CD4-positive, alpha-beta memory T cell (primary cell): Measurements from ENCODE around the gene CXXC5. TPM values are rescaled to one million over a fixed set of nuclear protein-coding genes. Genes with fewer than 3 reads are reported as not detected.
A peak's percentile ranks its signal among the peaks of the same experiment; 100 is the strongest.

ENCODE experiments used
- CTCF ChIA-PET: fragments of 350-600 bp; sonication (Branson Sonifier 250); formaldehyde crosslinking; loops from one replicate; lab custom pipeline; 2021; ENCODE audit warnings: inconsistent platforms; ENCODE audit not compliant: partially characterized antibody; lab: Charles Lee
- POLR2A ChIA-PET: fragments of 350-600 bp; sonication (Branson Sonifier 250); formaldehyde crosslinking; loops from one replicate; lab custom pipeline; 2021; ENCODE audit not compliant: partially characterized antibody; lab: Charles Lee
- DNase-seq, 5 donors: peaks; one replicate each; pipeline versions ENCODE4 v3.0.0 to v3.0.0-alpha.2; 2020 to 2022; ENCODE audit warnings: mixed read lengths in 1 of 5
- H3K27ac ChIP-seq: one replicate; pipeline ENCODE4 v1.7.0; 2013; ENCODE audit warnings: low read depth, low read length
- H3K27me3 ChIP-seq: 2 replicates; pipeline ENCODE4 v1.7.0; 2013; ENCODE audit warnings: mild to moderate bottlenecking, low read length, moderate library complexity; ENCODE audit not compliant: insufficient read depth
- H3K36me3 ChIP-seq: 2 replicates; pipeline ENCODE4 v1.7.0; 2013; ENCODE audit warnings: mild to moderate bottlenecking, low read length, moderate library complexity; ENCODE audit not compliant: insufficient read depth
- H3K4me1 ChIP-seq: 2 replicates; pipeline ENCODE4 v1.7.0; 2013; ENCODE audit warnings: mild to moderate bottlenecking, low read length, moderate library complexity; ENCODE audit not compliant: insufficient read depth
- H3K4me3 ChIP-seq, 2 donors: one replicate each; pipeline ENCODE4 v1.7.0; 2013; ENCODE audit warnings: low read length in 2 of 2, mild to moderate bottlenecking in 1 of 2
- H3K9me3 ChIP-seq, 2 donors: one replicate each; pipeline ENCODE4 v1.7.0; 2013; ENCODE audit warnings: low read length in 2 of 2, control low read depth in 1 of 2; ENCODE audit not compliant: control insufficient read depth in 1 of 2
- H3K27ac Mint-ChIP-seq, 7 donors: one replicate each; pipeline ENCODE4 v1.8.0; 2020 to 2021; ENCODE audit warnings: mixed read lengths in 7 of 7, mild to moderate bottlenecking in 6 of 7, inconsistent platforms in 3 of 7, moderate library complexity in 3 of 7
- H3K27me3 Mint-ChIP-seq, 2 donors: one replicate each; pipeline ENCODE4 v1.8.0; 2020 to 2021; ENCODE audit warnings: mixed read lengths in 2 of 2
- H3K36me3 Mint-ChIP-seq, 2 donors: one replicate each; pipeline ENCODE4 v1.8.0; 2020 to 2021; ENCODE audit warnings: mixed read lengths in 2 of 2, inconsistent platforms in 1 of 2, mild to moderate bottlenecking in 1 of 2
- H3K4me1 Mint-ChIP-seq, 4 donors: one replicate each; pipeline ENCODE4 v1.8.0; 2020 to 2021; ENCODE audit warnings: mixed read lengths in 4 of 4, mild to moderate bottlenecking in 1 of 4
- H3K4me3 Mint-ChIP-seq, 8 donors: one replicate each; pipeline ENCODE4 v1.8.0; 2020 to 2021; ENCODE audit warnings: mixed read lengths in 8 of 8, mild to moderate bottlenecking in 7 of 8, moderate library complexity in 6 of 8, inconsistent platforms in 3 of 8
- H3K9me3 Mint-ChIP-seq, 8 donors: one replicate each; pipeline ENCODE4 v1.8.0; 2020 to 2021; ENCODE audit warnings: mixed read lengths in 8 of 8, mild to moderate bottlenecking in 5 of 8, inconsistent platforms in 3 of 8, moderate library complexity in 1 of 8
- intact Hi-C: fragments of 100-400 bp; cut with micrococcal nuclease; formaldehyde crosslinking; loops from one replicate; pipeline ENCODE4 v1.15.1; 2023
- polyA plus RNA-seq, 2 donors: library from polyadenylated mRNA; unstranded; fragments of 300-500 nt; fragmentation: Illumina TruSeq; gene quantifications; one replicate each; pipeline ENCODE4 v1.2.3, GENCODE V29; 2021
- total RNA-seq, 2 experiments: library from RNA; stranded (reverse); gene quantifications; one replicate each; pipeline ENCODE4 v1.2.3, GENCODE V29; 2021

CXXC5 gene
- total and polyA plus RNA-seq, 4 experiments from 2014 or later, result 1.6 to 5.5 (median 3.1) TPM

DNA sequence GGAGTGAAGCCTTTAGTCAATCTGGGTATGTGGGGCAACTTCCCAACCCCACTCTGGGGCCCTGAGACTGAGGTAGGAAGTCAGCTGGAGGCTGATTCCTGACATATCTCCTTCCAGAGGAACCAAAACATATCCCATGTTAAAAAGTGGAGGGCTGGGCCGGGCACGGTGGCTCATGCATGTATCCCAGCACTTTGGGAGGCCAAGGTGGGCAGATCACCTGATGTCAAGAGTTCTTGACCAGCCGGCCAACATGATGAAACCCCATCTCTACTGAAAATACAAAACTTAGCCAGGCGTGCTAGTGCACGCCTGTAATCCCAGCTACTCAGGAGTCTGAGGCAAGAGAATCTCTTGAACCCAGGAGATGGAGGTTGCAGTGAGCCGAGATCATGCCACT, 44.0 kb downstream of the CXXC5 start:
- Histone ChIP-seq H3K4me1 (peaks cover 2% of the 10 kb centered on the region), H3K36me3 (no peaks in the 10 kb centered on the region), H3K27ac (no peak overlapping the region), H3K9me3 (no peaks in the 10 kb centered on the region), H3K27me3 (peaks cover 4% of the 10 kb centered on the region), H3K4me3 (no peak overlapping the region)
- H3K4me1 Mint-ChIP-seq, result peaks cover 0 to 5% (median 4%) of the 10 kb centered on the region in 4 donors
- DNase-seq, result no peak
- H3K27ac Mint-ChIP-seq, result no peak overlapping the region
- peaks cover 6 to 8% of the 10 kb centered on the region in 2 donors for H3K27me3 Mint-ChIP-seq
- no peaks in the 10 kb centered on the region for H3K36me3 Mint-ChIP-seq
- H3K9me3 Mint-ChIP-seq, result no peaks in the 10 kb centered on the region
- H3K4me3 Mint-ChIP-seq, result no peak overlapping the region
- POLR2A ChIA-PET, result no interaction called here
- CTCF ChIA-PET, result interaction anchor here (2.6 to 8.6 kb wide), 2 partner anchors 57 to 65 kb away, joined by 6 to 99 read pairs; no protein-coding TSS in a partner anchor
- intact Hi-C loops, result no loop called here

DNA sequence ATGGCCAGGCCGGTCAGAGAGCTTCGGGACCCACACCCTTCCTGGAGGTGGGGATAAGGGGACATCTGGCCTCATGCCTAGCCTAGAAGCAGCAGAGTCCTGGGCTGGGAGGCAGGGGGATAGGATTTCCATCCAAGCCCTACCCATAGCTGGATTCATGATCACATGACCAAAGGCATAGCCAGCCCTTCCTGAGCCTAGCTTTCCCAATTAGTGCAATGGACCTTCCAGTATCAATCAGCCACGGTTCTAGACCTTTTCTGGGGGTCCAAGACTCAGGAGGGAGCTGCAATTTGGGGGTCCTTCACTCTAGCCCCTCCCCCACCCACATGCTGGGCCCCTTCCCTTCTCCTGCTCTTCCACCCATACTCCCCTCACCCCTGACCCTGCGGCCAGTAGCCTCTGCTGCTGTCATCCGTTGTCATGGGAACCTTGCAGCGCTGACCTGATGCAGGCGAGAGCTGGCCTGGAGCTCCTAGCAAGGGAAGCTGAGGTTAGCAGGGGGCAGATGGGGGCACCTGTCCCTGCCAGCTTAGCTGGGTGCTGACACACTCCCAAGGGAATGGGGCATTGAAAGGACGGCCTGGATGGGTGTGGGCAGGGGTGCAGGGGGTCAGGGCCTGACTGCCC, 44.6 kb downstream of the CXXC5 start:
- H3K27ac Mint-ChIP-seq, result no peak overlapping the region
- H3K36me3 Mint-ChIP-seq, result no peaks in the 10 kb centered on the region
- peaks cover 8% of the 10 kb centered on the region for H3K4me1 ChIP-seq
- H3K4me3 Mint-ChIP-seq, result no peak overlapping the region
- peaks cover 0 to 9% (median 5%) of the 10 kb centered on the region in 4 donors for H3K4me1 Mint-ChIP-seq
- ChIA-PET CTCF (interaction anchor here (8.6 kb wide), 1 partner anchor 58 kb away, joined by 99 read pairs; no protein-coding TSS in a partner anchor), POLR2A (no interaction called here)
- DNase-seq, result no peak
- no peaks in the 10 kb centered on the region for H3K9me3 ChIP-seq
- H3K27me3 Mint-ChIP-seq, result peaks cover 6 to 8% of the 10 kb centered on the region in 2 donors
- H3K27me3 ChIP-seq, result peaks cover 4% of the 10 kb centered on the region
- H3K4me3 ChIP-seq, result no peak overlapping the region
- H3K36me3 ChIP-seq, result no peaks in the 10 kb centered on the region
- H3K9me3 Mint-ChIP-seq, result no peaks in the 10 kb centered on the region
- intact Hi-C loops, result no loop called here
- H3K27ac ChIP-seq, result no peak overlapping the region

DNA sequence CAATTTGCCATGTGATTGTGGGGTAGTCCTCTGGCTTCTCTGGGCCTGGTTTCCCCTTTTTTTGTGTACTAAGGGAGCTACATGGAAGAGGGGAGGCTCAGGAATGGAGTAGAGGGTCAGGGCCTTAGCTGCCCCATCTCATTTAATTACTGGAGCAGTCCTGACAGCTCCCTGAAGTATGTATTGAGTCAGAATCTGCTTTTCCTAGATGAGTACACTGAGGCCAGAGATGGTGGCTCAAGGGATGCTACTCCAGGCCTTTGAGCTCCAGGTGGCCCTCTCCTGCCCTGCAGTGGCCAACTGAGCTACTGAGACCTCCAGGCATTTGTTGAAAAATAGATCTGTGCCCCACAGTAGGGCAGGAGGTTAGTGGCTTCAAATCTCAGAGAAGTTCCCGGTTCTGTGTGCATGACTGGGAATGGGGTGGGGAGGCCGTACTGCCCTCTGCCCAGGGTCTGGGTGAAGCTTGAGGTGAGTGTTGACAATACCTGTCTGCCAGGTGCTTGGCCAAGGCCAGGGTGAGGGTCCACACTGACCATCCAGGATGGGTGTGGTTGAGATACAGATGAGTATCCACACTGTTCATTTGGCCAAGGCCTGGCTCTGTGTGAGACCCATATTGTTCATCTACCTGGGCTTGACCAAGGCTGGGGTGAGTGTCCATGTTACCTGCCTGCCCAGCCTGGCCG, 45.7 kb downstream of the CXXC5 start:
- no peak overlapping the region for H3K27ac Mint-ChIP-seq

DNA sequence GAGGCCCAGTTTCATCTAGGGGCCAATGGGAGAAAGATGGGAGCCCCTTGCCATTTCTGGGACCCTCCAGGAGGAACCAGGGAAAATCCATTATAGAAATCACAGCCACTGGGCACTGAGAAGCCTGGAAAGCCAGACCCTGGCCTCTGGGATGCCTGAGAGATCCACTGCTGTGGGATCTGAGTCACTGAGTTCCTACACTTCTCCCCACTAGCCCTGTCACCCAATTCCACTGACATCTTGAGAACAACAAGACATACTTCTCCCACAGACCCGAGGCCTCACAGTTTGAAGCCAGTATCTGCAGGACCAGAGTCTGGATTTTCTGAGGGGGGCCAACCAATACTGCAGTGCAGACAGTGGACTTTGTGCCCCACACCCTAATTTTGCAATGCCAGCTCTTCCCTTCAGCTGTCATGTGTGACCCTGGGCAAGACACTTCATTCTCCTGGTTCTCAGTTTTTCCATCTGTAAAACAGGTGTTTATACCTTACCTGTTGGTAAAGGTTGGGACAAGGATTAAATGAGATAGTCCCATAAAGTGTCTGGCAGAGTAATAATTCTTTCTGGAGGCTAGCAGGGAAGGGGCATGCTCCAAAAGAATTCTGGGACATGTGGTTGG, 46.5 kb downstream of the CXXC5 start:
- ChIA-PET POLR2A (no interaction called here), CTCF (interaction anchor here (8.6 kb wide), 1 partner anchor 59 kb away, joined by 99 read pairs; no protein-coding TSS in a partner anchor)
- H3K27me3 ChIP-seq, result peaks cover 4% of the 10 kb centered on the region
- no peak for DNase-seq
- Mint-ChIP-seq H3K9me3 (no peaks in the 10 kb centered on the region), H3K36me3 (no peaks in the 10 kb centered on the region), H3K27ac (no peak overlapping the region), H3K27me3 (peaks cover 12 to 14% of the 10 kb centered on the region in 2 donors), H3K4me1 (peaks cover 2 to 22% (median 9%) of the 10 kb centered on the region in 4 donors), H3K4me3 (no peak overlapping the region)
- intact Hi-C loops, result no loop called here
- H3K9me3 ChIP-seq, result no peaks in the 10 kb centered on the region
- H3K36me3 ChIP-seq, result no peaks in the 10 kb centered on the region
- H3K4me3 ChIP-seq, result no peak overlapping the region
- H3K4me1 ChIP-seq, result peaks cover 8% of the 10 kb centered on the region
- H3K27ac ChIP-seq, result no peak overlapping the region

More for the DNA sequence above, 45.7 kb downstream of the CXXC5 start:
- Mint-ChIP-seq H3K4me3 (no peak overlapping the region), H3K4me1 (peaks cover 2 to 17% (median 9%) of the 10 kb centered on the region in 4 donors), H3K27me3 (peaks cover 11 to 12% of the 10 kb centered on the region in 2 donors), H3K36me3 (no peaks in the 10 kb centered on the region), H3K9me3 (no peaks in the 10 kb centered on the region)
- no peaks in the 10 kb centered on the region for H3K36me3 ChIP-seq
- peaks cover 4% of the 10 kb centered on the region for H3K27me3 ChIP-seq
- POLR2A ChIA-PET, result no interaction called here
- no peak overlapping the region for H3K27ac ChIP-seq
- H3K4me3 ChIP-seq, result no peak overlapping the region
- intact Hi-C loops, result no loop called here
- peaks cover 8% of the 10 kb centered on the region for H3K4me1 ChIP-seq
- no peaks in the 10 kb centered on the region for H3K9me3 ChIP-seq
- DNase-seq, result no peak
- CTCF ChIA-PET, result interaction anchor here (8.6 kb wide), 1 partner anchor 59 kb away, joined by 99 read pairs; no protein-coding TSS in a partner anchor

DNA sequence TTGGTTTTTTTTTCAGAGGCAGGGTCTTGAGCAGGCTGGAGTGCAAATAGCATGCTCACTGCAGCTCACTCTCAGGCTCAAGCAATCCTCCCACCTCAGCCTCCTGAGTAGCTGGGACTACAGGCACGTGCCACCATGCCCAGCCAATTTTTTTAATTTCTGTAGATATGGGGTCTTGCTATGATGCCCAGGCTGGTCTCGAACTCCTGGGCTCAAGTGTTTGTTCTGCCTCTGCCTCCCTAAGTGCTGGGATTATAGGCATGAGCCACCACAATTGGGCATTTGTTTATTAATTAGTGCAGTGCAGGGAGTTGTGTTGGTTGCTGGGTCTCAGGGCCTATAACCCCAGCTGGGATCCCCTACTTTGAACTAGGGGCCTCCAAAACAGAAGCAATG, 47.0 kb downstream of the CXXC5 start:
- H3K36me3 Mint-ChIP-seq, result no peaks in the 10 kb centered on the region
- no peak for DNase-seq
- H3K4me3 Mint-ChIP-seq, result no peak overlapping the region
- no peak overlapping the region for H3K27ac Mint-ChIP-seq
- H3K27me3 Mint-ChIP-seq, result peaks cover 12 to 14% of the 10 kb centered on the region in 2 donors
- intact Hi-C loops, result no loop called here
- ChIA-PET CTCF (interaction anchor here (8.6 kb wide), 1 partner anchor 60 kb away, joined by 99 read pairs; no protein-coding TSS in a partner anchor), POLR2A (no interaction called here)
- Histone ChIP-seq H3K36me3 (no peaks in the 10 kb centered on the region), H3K27ac (no peak overlapping the region), H3K4me3 (no peak overlapping the region), H3K4me1 (peaks cover 8% of the 10 kb centered on the region), H3K9me3 (no peaks in the 10 kb centered on the region), H3K27me3 (peaks cover 4% of the 10 kb centered on the region)
- H3K9me3 Mint-ChIP-seq, result no peaks in the 10 kb centered on the region
- peaks cover 2 to 22% (median 9%) of the 10 kb centered on the region in 4 donors for H3K4me1 Mint-ChIP-seq

DNA sequence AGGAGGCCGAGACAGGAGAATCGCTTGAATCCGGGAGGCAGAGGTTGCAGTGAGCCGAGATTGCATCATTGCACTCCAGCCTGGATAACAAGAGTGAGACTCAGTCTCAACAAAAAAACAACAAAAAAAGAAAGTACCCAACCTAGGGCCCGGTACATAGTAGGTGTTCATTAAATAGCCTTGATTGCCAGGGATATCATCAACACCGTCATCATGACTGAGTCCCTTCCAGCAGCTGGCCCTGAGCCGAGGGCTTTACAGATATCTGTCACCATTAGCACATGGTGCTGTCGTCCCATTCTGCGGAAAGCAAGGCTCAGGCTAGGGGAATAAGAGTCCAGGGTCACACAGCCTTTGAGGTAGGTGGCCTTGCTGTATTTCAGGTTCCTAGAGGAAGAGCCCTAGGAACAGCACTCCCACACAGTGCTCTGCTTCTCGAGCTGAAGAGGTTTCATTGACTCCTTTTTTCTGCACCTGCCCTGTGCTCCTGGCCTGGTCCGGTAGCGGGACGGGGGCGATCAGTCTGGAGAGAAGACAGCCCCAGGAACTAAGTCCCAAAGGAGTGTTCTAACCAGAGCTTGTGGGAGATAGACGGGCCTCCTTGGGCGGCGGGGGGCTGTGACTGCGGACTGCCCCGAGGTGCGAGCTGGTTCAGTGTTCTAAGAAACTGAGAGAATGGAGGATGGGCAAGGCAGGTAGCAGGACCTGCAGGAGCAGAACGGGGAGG, 48.2 kb downstream of the CXXC5 start:
- no peak overlapping the region for H3K27ac ChIP-seq
- CTCF ChIA-PET, result interaction anchor here (8.6 kb wide), 1 partner anchor 61 kb away, joined by 99 read pairs; no protein-coding TSS in a partner anchor
- peaks cover 6% of the 10 kb centered on the region for H3K27me3 ChIP-seq

More for the DNA sequence above, 48.2 kb downstream of the CXXC5 start:
- intact Hi-C loops, result no loop called here
- DNase-seq, result no peak
- H3K4me3 Mint-ChIP-seq, result peak overlapping the region; percentile 2 to 78 (median 55)
- peaks cover 2 to 22% (median 10%) of the 10 kb centered on the region in 4 donors for H3K4me1 Mint-ChIP-seq
- Histone ChIP-seq H3K36me3 (no peaks in the 10 kb centered on the region), H3K9me3 (no peaks in the 10 kb centered on the region), H3K4me1 (peaks cover 8% of the 10 kb centered on the region), H3K4me3 (no peak overlapping the region)
- H3K36me3 Mint-ChIP-seq, result no peaks in the 10 kb centered on the region
- H3K27ac Mint-ChIP-seq, result peak overlapping the region in 2 of 7 donors; percentile 46 to 65
- H3K27me3 Mint-ChIP-seq, result peaks cover 19% of the 10 kb centered on the region in 2 donors
- no peaks in the 10 kb centered on the region for H3K9me3 Mint-ChIP-seq
- POLR2A ChIA-PET, result no interaction called here
